HG03439 (cell line): ENCODE results near the gene KCNA2.

Experiments used
- ATAC-seq: cut with Tn5 transposase; IDR thresholded peaks from one replicate; pipeline ENCODE4 v1.9.1; 2021; ENCODE audit warnings: mild to moderate bottlenecking, moderate library complexity; ENCODE audit not compliant: unreplicated experiment

KCNA2 gene

DNA sequence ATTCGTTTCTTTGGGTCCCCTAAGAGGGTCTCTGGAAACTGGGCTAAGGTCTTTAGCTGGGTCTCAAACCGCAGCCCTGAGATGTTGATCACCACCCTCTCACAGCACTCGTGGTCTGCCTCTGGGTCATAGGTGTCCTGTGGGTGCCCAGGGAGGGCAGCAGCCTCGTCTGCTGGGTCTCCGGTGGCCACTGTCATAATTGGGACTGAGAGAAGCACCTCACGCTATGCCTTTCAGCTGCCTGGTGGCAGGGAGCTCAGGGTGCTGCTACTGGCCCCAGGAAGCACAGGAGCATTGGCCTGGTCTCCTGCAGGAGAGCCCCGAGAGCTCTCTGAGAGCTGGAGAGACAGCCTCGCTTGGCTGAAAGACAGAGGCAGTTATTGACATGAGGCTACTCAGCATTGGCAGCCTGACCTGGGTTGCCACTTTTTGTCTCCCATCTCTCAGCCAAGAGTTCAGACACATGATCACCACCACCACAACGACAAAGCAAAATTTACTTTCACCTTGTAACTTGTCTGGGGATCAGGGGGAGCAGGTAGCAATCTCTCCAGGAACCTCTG lies 1.5 kb downstream of the KCNA2 start:
- no peak for ATAC-seq

DNA sequence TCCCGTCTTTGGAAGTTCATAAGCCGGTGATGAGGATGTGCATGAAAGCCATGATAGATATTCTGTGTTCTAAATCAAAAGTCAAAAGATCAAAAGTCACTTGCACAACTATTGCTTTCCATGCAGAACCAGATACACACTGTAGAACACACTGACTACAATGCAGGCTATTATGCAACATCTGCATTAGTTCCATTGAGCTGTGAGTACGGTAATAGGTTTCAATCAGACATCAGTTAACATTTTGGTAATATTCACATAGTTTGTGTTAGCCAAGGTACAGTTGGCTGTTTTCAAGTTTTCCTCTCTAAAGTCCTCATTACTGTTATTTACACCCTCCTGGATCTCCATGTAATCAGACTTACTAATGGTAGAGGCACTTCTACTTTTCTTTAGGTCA lies 3.1 kb downstream of the KCNA2 start:
- no peak for ATAC-seq

DNA sequence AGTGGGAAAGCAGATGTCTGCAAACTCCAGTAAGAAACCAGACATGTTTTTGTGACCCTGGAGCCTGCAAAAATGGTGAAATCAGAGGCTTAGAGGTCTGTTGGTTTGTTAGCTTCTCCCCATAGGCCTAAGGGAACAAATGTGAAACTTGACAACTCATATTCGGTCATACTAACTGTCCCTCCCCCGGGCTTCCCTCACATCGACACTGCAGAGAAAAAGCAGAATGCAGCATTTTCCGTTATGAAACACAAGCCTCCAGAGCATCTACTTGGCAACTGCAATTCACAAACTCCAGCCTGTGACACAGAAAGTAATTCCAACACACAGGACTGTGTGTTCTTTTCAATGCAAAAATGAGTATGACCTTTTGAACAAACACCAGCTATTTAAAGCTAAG lies 3.7 kb downstream of the KCNA2 start:
- no peak for ATAC-seq

DNA sequence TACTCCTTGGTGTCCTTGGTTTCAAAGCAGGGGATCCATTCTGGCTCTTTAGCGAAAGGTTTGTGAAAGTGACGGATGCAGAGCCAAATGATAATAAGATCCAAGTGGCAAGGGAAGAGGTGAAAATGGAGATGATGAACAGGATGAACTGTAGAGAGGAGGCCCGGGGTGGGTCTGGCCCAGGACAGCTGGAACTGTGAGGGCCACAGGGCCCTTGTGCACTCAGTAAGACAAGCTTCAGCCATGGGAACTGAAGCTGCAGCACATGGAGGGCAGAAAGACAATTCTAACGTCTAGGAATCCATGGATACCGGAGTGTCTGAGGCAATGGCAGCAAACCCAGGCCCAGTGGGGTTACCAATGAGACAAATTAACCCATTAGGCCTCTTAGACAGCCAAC lies 4.8 kb downstream of the KCNA2 start:
- ATAC-seq, result no peak

DNA sequence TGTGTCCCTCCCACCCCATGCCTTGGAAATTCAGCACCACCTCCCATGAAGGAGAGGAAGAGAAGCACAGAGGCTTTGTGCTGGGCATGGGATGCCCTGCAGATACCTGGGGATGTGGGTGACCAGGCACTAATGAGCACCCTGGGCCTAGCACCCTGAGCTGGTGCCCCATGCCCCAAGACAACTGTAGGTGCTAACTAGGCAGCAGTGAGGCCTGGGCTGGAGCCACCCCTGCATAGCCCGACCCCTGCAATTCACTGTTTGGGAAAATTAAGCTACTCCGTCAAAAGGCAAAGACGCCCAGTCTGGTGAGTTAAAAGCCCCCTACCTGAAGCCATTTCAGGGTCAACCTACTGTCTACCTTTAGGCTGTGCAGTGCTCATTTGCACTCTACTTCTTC lies 5.4 kb downstream of the KCNA2 start:
- no peak for ATAC-seq

DNA sequence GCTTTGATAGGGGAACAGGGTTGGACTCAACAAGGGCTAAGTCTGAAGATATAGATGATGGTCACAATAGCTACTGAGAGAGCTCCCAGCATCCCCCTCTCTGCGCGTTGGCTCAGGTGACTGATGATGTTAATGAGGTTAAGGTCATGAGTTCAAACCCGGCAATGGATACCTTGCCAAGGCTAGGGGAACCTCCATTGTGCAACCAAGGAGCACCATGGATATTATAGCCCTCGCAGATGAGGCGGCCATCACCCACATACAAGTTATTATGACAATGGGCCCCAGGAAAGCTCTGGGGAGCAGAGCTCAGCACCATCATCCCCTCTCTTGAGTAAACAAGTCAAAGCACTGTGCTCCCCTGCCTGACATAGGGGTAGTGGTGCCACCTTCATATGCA lies 8.2 kb downstream of the KCNA2 start:
- ATAC-seq, result no peak

DNA sequence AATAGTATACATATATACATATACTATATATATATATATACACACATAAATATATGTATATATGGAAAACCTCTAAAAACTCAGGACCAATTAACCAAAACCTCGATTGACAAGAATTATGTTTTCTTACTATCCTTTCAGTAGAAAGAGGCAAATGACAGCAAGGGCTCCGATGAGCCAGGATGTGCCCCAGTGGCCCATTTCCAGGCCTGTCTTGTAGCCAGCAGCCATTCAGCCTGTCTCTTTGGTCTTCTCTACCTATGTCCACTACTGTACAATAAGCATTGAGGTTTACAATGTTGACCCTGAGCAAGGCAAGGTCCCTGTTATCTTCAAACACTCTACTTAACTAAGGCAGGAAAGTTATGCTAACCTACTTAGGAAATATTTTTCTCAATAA lies 9.8 kb downstream of the KCNA2 start:
- no peak for ATAC-seq

DNA sequence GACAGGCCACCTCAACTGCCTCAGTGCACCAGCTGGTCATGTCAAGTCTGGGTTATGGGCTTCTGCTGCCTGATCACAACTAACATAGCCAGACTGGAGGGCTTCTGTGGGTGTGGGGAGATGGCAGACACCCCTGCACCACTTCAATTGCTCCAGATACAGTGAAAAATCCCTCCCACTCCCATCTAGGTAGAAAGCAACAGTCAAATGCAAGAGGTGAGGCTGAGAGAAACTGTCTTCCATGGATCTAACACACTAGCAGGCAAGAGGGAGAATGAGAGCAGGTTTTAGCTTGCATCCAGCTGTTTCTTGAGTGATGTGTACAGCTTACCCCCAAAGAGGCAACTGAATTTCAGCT lies 10.8 kb downstream of the KCNA2 start:
- ATAC-seq, result no peak

DNA sequence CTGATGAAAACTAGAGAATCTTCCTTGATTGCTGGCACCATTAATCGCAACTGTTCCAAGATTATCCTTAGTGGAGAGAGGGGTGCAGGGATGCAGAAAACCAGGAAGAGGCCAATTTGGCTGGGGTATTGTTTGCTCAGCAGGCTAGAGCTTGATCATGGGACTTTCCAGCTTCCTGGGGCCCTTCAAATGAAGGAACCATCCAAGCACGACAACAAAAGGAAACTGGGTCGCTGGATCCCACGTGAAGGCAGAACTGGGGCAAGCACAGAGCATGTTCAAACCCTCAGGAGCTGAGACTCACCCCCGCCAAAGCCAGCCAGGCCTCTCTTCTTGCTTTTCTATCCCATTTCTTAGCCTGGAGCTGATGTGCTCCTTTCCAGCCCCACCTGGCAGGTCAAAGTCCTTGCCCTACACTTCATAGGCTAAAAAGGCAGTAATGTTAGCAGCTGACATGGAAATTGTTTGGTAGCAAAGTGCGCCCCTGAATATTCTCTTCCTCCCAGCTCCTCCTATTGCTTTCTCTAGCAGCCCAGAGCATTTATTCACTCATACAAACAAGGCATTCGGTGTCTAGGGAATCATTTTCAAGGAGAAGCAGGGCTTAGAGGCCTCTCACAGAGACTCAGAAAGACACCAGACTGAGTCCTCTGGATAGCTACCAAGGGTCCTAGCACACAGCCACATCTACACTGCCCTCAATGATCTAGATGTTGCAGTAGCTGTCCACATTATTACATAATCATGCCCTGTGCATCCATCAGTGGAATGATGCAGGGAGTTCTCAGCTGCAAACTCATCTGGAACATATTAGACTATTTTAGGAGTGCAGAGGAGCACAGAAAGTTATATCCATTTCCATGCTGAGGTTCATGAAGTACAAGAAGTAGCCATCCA lies 11.5 kb downstream of the KCNA2 start:
- ATAC-seq, result no peak

DNA sequence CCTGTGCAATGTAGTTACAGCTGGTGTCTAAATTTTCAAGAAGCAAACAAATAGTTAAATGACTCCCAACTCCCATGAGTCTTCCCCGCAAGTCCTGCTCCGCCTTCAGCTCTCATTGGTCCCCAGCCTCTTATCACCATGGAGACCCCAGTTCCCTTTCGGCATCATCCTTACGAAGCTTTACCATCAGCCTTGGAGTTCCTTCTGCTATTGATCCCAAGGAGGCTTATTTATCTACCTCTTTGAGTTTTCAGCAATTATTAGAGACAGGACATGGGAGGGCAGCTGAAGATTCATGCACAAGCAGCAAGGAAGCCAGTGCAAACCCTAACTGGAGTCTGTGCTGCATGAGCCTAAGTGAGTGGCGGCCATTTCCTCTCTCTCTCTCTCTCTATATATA lies 12.3 kb downstream of the KCNA2 start:
- no peak for ATAC-seq

DNA sequence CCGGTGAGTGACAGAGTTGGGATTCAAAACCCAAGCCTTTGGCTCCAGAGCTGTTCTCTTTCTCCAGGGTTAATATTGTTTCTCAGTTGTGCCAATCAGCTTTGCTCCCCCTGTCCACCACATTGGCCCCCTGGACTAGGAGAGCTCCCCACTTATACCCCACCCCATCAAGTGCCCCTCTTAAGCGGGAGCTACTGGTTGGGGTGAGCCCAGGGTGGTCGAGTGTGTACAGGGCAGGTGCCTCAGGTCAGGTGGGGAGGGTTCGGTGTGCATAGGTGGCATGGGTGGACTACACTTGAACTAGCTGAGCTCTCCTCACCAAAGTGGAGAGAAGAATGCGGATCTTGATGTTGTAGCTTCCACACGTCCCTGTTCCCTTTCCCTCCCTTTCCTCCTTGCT lies 14.2 kb downstream of the KCNA2 start:
- no peak for ATAC-seq

DNA sequence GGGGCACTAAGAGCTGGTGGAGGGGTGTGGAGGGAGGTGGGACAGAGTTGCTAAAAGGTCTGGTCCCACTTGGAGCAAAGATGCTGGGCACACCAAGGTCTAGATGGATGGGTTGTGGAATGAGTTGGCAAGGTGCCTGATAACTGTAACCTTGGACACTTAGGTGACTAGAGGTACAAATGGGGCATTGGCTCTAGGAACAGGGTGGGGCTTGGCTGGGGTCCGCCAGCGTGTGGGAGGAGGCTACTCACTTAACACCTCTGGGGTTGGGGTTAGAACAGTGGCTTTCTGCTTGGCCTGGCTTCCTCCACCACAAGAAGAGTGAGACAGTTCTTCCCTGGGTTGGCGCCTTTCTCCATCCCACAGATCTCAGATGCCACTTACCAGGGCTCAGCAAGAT lies 17.2 kb downstream of the KCNA2 start:
- no peak for ATAC-seq

DNA sequence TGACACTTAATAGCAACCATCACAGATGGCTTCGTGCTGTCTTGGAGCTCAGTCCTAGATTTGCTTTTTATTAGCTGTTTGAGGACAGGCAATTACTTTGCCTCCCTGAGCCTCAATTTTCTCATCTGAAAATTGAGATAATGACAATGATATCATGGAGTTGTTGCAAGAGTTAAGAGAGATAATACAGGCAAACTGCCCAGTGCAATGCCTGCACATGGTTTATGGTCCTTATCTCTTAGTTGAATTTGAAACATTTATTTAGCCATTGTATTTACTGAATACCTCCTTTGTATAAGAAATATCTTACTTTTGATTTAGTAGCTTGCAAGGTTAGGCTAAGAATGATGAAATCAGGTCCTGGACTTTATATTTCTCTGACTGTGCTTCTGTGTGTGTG lies 17.7 kb downstream of the KCNA2 start:
- no peak for ATAC-seq

DNA sequence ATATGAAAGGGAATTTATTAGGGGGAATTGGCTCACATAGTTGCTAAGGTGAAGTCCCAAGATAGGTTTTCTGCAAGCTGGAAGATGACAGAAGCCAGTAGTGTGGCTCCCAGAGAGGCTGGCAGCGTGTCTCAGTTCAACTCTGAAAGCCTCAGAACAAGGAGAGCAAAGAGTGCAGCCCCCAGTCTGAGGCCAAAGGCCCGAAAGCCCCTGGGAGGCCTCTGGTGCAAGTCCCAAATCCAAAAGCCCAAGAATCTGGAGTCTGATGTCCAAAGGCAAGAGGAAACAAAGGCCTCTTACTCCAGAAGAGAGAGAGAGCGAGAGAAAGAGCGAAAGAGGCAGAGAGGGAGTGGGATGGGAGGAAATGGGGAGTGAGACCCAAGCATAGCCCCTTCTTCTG lies 18.3 kb downstream of the KCNA2 start:
- no peak for ATAC-seq

DNA sequence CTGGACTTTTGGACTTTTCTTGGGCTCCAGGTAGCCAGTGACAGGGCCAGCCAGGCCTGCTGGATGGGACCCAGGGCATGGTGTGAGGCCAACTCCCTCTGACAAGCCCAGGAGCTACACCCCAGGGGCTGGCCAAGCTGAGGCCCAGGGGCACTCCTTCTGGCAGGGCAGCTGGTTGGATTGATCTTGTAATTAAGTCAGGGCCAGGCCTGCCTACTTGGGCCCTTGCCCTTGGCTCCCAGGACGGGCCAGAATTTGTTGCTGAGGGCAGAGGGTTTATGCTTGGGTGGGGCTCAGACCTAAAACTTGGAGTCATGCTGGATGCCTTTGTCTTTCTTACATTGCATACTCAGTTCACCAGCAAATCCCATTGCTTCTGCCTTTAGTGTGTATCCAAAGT lies 20.7 kb downstream of the KCNA2 start:
- no peak for ATAC-seq

DNA sequence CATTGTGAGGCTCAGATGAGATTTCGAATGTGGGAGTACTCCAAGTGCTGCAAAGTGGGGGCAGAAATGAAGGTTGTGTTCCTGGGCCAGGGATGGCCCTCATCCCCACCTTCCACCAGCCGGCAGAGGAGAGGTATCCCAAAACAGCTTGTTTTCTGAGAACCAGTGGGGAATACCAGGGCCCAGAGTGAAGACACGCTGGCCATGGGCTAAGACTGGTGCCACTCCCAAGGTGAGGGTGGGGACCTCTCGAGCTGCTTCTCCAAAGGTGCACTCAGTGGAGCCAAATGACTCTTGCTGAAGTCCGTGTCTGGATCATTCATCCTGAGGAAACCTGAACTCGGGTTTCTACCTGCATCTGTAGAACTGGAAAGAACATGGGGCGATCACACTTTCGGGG lies 22.1 kb downstream of the KCNA2 start:
- no peak for ATAC-seq

DNA sequence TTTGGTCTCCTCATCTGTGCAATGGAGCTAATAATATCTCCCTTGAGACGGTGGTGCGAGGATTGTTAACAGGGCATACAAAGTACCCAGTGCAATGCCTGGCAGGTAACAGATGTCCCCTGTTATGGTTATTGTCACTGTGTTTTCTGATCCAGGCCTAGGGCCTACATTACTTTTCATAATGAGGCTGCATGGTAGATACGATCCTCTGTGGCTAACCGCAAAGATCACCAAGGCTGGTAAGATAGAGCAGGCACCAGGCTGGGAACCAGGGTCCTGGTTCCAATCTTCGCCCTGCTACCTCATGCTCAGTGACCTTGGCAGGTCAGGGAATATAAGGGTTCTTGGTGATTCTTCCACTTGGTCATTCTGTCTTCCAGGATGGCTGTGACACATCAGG lies 22.7 kb downstream of the KCNA2 start:
- ATAC-seq, result no peak

DNA sequence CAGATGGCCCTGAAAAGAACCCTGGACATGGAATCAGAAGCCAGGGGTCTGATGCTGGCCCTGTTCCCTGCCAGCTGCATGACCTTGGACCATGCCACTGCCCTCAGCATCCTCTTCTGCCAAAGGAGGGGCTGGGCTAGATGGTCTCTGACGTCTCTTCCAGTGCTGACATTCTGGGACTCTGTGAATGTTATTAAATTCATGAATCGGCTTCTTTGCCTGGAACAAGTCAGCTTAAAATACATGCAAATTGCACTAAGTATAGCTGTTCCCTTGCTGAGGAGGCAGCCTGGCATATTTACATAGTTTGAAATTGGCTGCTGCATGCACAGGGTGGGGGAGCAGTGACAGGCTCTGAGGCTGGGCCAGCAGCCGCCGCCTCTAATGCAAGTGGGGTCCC lies 23.8 kb downstream of the KCNA2 start:
- ATAC-seq, result no peak

DNA sequence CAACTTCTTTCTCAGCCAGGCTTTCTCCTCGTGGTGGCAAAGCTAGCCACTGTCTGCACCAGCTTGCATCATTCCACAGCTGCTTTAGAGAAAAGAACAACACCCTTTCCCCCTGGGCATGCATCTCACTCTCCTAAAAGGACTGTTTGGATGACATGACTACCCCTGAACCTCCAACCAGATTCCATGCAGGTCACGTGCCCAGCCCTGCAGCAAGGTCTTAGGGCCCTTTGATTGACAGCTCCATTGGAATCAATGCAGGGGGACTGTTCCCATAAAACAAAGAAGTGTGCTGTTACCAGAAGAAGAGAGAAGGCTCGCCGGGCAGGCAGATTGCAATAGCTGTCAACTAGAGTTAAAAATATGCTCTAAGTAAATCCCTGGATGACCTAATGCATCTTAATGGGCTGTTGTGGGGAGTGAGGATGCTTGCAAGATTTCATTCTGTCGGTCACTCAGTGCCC lies 24.4 kb downstream of the KCNA2 start:
- no peak for ATAC-seq

DNA sequence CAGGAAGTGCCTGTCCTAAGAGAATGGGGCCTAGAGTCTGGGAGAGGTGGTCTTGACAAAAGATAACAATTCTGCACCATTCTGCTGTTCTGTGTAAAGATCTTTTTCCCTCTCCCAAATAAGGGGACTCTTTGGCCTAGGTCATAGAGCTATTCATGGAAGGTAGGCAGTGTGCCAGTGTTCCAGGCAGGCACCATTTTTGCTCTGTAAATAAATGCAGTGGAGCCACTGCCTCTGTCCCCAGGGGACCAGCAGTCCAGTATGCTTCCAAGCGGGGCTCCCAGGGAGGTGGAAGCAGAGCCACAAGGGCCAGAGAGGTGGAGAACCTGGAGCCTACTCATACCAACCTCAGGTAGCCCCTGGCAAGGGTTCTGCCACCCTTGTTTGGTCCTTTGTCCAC lies 25.9 kb downstream of the KCNA2 start:
- no peak for ATAC-seq

DNA sequence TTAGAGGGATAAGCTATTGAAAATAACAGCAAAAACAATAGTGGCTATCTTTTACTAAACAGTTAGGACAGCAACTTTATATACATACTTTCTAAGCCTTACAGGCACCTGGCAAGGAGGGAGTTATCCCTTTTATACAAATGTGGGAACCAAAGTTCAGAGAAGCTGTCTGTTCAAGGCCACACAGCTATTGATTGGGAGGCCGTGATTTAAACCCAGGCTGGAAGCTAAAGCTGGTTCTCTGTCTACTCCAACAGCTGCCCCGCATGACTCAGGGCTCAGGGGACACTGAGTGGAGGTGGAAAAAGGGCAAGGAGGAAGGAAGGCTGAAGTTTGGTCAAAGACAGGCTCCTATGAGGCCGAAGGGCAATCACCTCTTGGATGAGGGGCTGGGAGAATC lies 26.7 kb downstream of the KCNA2 start:
- ATAC-seq, result no peak

DNA sequence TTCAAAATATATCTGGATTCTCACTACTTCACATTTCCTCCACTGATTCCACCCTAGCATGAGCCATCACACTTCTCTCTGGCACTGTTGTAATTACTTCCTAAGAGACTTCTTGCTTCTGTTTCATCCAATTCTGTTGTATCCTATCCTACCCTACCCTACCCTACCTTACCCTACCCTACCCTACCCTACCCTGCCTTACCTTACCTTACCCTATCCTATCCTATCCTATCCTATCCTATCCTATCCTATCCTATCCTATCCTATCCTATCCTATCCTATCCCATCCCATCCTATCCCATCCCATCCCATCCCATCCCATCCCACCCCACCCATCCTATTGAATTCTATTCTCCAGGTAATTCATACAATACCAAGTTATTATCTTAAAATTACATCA lies 29.7 kb downstream of the KCNA2 start:
- no peak for ATAC-seq

DNA sequence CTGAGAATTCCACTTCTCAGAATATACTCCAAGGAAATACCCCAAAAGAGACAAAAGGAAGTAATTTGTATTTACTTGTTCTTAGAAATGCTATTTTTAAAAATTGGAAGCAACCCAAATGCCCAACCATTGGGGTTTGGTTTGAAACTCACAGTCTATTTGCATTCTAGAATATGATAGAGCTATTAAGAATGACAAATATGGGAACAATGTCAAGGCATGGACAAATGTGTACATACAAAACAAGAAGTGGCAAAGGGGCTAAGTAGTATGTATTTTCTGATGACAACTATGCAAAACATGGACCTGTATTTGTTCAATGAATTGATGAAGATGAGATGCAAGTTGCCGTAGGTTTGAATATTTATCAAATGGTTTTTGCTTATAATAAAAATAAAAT lies 32.8 kb downstream of the KCNA2 start:
- ATAC-seq, result no peak
